Inflammatory macrophage treated with lipopolysaccharide for 4 hours (primary cell): ENCODE measurements around the gene NPPA.
"Not testable (repeated sequence)": the region's sequence is repeated elsewhere in the genome, so short reads cannot be mapped to it uniquely, and the experiment has no call there.

Source experiments
- DNase-seq: peaks from one replicate; pipeline ENCODE4 v3.0.0-alpha.2; 2020

Gene NPPA

DNA sequence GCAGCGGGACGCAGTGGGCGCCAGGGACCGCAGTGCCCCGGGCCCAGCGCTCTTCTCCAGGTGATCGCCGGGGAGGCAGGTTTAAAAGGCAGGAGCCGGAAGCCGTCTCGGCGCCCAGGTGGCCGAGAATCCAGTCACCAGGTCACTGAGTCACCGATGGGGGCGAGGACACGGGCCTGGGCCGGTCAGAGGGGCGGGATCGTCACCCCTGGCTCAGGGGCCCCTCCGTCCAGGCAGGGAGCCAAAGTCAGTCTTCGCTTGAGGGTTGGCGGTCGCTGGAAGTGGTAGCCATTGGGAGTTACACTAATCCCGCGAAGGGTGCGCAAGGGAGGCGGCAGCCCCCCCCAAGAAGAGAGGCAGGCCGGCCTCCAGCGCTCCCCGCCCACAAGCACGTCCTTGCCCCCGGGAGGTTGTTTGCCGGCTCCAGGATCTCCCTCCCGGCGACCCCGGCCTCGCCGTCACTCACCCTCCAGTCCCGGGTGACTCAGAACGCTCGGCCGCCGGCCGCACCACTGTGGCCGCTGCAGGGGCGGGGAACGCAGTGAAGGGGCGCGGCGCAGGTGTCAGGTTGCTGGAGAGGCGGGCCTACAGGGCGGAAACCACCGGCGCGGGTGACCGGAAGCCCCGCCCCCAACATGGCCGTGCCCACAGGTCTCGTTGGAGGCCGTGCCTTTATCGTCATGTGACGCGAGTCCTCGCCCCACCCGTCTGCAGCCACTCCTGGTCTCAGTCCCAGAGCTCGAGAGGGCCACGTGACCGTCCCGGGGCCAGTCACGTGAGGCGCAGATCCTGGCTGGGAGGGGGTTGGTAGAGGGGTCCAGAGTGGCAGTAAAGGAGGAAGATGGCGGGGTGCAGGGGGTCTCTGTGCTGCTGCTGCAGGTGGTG, 41.9 kb downstream of the NPPA start, which contains the start of the genes CLCN6 and MTHFR:
Gene CLCN6, plus strand, starts transcription at position 770 of the 885 bp plus-strand sequence. Its CDS starts 72 bp downstream, at position 842.
Gene MTHFR, minus strand, starts transcription at position 543 of the 885 bp plus-strand sequence. CDS start 2,848 bp downstream, outside the sequence.
- peak; percentile 99 for DNase-seq

DNA sequence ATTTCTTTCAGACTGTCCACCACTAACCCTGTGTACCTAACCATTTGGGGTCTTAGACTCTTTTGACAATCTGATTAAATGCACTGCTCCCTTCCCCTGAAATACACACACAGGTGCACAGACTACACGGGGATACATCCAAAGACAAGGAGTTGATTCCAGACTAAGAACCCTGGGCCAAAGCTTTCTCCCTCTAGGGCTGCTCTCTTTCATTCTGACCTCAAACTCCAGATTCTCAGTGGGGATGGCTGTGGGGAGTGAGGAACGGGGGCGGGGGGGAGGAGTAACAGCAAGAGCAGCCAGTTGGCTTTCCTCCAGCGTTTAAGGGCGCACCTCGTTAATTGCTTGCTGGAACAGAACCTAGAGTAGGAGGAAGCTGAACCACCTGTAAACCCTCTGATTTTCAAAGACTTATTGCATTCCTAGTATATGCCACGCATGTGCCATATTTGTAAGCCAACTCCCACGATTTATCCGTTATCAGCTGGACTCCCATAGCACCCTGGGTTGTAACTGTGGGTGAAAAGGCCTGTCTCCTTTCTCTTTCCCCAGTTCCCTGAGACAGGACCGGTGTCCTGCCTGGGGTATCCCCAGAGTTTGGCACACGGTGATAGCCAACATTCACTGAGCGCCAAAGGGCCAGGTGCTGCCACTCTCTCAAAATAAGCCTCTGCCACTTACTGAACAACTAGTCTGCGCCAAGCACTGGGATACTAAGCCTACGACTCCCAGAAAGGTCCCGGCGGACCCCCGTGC, 42.7 kb downstream of the NPPA start:
- DNase-seq = peak; percentile 34

DNA sequence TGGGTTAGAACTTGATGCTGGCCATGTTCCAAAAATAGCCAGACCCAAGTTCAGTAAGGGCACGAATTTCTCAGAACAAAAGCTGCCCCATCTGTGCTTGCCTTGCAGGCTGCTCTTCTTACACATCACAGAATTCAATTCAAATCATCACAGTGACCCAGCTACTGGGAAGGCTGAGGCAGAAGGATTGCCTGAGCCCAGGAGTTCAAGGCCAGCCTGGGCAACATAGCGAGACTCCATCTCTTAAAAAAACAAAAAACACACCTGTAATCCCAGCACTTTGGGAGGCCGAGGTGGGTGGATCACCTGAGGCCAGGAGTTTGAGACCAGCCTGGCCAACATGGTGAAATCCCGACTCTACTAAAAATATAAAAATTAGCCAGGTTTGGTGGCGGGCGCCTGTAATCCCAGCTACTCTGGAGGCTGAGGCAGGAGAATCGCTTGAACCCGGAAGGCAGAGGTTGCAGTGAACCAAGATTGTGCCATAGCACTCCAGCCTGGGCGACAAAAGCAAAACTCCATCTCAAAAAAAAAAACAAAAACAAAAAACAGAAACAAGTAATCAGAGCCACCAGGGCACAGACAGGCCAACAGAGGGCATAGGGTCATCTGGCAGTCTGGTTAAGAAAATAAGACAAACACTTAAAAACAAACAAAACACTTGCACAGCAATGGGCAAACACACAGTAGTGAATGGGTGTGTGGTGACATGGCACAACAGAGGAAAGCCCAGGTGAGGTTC, 43.5 kb downstream of the NPPA start:
- not testable (repeated sequence) for DNase-seq

DNA sequence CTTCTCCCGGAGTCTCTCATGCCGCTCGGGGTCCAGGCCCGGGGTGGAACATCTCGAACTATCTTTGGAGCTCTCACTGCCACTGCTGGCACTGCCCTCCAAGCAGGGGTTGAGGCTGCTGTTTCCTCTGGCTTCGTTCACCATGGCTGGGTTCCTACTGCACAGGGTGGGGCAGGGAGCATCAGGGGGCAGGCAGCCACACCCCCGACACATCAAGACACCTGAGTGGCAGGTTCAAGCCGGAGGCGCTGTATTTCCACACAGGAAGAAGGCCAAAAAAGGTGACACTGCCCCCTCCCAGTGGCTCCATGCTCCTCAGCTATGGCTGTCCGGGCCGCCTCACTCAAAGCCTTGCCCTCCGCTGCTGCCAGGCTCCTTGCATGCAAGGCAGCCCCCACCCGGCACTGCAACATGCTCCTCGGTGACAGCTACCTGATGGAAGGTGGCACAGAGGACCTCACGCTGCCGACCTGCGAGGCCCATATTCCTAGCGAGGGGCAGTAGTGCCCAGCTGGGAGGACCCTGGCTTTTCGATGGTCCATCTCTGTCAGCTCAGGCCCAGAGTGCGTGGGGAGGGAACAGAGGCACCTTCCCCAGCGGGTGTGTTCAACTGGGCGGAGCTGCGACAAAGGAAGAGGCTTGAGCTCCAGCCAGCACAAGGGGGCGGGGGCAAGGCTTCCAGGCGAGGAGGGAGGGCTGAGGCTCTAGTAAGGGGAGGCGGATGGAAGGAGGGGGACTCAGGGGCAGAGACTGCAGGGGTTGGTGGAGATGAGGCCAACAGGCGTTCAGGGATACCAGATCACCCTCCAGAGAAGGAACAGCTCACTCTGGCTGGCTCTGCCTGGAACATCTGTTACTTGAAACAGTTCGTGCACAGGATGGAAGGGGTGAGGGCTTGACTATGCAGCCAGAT, 44.4 kb downstream of the NPPA start:
- peak; percentile 77 for DNase-seq

DNA sequence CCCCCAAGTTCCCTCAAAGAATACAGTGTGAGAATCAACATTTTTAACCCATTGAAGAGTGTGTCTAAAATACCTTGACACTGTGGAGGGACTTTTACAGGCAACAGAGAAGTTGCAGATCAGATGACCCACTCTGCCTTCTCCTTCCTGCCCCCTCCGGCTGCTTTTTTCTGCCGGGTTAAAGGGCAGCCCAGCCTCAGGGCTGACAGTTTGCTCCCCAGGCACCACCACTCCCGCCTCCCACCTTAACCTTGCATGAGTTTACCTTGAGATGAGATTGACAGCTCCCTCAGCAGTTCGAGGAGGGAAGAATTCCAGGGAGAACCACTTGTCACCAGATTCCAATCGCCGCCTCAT, 45.0 kb downstream of the NPPA start:
- peak; percentile 38 for DNase-seq

DNA sequence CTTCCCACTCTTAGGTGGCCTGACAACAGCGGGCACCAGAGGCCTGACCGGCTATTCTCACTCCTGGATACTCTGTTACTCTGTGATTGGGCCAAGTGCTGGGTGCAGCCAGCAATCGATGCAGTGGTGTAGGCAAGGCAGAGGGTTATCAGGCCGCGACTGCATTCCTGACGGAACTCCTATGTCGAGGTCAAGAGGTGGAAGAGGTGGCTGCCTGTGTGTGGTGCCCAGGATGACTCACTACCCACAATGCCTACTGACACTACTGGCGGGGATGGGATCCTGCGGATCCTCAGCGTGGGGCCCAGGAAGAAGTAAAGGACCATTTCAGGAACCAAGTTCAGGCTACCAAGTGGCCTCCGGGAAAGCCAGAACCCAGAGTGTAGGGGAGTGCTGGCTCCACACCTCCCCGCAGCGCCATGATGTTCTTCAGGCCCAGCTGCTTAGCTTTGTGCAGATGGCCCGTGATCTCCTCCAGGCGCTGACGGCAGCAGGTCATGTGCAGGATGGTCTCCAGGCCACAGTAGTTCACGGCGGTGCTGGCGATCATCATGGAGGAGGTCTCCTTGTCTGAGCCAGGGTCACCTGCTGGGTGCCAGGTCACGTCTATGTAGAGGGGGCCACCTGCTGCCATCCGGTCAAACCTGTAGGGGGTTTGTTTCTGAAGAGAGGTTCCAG, 46.7 kb downstream of the NPPA start:
- no peak for DNase-seq

DNA sequence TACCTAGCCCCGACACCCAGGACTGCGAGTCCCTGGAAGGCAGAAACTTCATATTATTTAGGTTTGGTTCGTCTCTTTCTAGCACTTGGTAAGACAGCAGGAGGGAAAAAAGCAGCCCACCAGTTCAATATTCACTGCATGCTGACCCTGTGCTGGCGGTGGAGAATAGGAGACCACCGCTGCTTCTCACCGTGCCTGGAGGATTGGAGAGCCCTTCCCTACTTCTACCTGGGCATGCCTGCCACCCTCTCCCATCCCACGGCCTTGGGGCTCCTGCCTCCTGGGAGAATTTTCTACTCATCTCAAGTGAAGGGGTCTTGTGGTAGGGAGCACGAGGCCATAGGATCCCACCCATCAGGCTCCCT, 47.2 kb downstream of the NPPA start:
- DNase-seq = no peak

DNA sequence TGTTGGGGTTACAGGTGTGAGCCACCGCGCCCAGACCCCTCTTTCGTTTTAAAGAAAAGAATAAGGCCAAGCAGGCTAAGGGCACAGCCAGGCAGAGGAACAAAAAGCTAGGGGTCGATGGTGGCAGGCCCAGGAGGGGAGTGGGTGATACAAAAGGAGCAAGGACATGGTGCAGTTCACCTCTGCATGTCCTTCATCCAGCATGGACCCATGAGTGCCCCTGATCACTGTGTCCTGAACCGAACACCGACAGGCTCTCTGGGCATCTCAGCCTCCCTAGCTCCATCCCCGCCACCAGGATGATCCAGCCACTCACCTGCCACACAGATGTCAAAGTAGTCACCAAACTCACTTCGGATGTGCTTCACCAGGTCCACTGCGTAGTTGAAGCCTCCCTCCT, 47.7 kb downstream of the NPPA start:
- DNase-seq = no peak

DNA sequence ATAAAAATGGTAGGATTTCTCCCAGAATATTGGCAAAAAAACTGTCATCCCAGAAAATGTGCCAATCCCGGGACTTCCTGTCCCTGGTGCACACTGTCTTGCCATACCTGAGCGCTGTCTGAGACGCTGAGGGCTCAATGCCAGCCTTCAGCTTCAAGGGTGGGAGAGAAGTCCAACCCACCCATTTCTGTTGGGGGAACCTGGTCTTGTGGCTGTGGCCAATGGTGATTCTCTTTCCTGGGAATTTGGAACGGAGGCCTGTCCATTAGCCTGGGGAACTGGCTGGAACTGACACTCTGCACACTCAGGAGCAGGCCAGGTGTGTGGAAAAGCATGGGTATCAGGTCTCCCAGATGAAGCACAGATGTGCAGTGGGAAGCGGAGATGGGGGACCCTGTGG, 48.5 kb downstream of the NPPA start:
- DNase-seq = no peak

DNA sequence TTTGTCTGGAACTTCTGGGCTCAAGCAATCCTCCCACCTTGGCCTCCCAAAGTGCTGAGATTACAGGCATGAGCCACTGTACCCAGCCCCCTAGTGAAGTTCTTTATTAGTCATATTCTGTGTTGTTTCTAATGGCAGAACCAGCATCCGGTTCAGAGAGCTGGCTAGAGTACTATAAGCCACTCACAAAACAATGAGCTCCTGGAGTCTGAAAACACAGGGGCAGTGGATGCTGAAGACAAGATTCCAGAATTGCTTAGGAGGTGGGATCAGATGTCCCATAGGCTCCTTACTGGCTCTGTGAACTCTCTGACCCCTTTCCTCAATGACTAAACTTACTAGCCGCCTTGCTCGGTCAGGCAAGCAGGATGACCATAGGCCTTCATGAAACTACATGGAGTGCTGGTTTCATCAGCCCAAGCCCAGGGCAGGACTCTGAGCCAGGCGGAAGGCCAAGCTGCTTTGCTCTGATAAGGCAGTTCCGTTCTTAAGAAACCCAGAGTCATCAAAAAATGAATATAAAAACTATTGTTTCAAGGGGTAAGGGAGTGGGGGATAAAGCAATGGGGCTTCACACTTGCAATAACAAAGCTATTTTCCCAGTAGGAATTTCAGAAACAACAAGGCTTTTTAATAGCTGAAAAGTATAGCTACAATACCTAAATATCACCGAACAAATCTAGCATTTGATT, 49.9 kb downstream of the NPPA start:
- DNase-seq = no peak

DNA sequence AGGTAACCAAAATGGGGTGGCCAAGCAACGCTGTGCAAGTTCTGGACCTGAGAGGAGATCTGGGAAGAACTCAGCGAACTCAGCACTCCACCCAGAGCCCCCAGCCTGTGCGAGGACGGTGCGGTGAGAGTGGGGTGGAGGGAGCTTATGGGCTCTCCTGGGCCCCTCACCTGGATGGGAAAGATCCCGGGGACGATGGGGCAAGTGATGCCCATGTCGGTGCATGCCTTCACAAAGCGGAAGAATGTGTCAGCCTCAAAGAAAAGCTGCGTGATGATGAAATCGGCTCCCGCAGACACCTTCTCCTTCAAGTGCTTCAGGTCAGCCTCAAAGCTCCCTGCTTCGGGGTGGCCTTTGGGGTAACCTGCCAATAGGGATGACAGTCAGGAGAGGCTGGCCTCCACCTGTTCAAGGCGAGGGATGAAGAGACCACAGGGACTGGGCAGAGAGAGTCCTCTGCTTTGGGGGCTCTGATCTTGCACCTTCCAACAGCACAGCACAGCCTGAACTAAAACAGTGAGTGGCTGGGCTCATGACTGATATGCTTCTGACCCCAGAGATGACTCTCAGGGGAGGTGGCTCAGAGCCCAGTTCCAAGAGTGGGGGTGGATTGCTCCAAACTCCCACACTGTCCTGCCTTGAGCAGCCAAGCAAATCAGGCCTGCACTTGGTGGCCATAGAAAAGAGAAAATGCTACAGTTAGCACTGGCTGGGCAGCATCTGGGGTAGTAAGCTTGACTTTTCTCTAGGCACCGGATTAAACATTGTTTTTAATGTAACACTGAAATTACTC, 51.4 kb downstream of the NPPA start:
- DNase-seq = peak; percentile 27
